ENCODE results near the gene TRIM72.
"Not testable (repeated sequence)": the region's sequence is repeated elsewhere in the genome, so short reads cannot be mapped to it uniquely, and the experiment has no call there.

TRIM72 gene

GRCh38 chr16:31213877-31214707, at the start of gene TRIM72:
Gene TRIM72, plus strand, starts transcription at chr16:31214119. Its CDS starts 620 bp downstream, at chr16:31214739.
- DNase-seq (ENCODE audit: low spot score) = no peak

- no peak for DNase-seq (ENCODE audit: low spot score)
Observed at GRCh38 chr16:31167315-31167714, 46.6 kb upstream of the TRIM72 start.

- no peak for DNase-seq (ENCODE audit: low spot score)
Observed at GRCh38 chr16:31168848-31169247, 45.1 kb upstream of the TRIM72 start.

- not testable (repeated sequence) for DNase-seq (ENCODE audit: low spot score)
Observed at GRCh38 chr16:31170048-31170447, 43.9 kb upstream of the TRIM72 start.

- DNase-seq (ENCODE audit: low spot score) = no peak
Observed at GRCh38 chr16:31177136-31177535, 36.8 kb upstream of the TRIM72 start.

- DNase-seq (ENCODE audit: low spot score) = no peak
Observed at GRCh38 chr16:31179219-31179746, 34.6 kb upstream of the TRIM72 start.

- DNase-seq (ENCODE audit: low spot score) = peak; percentile 94
Observed at GRCh38 chr16:31179747-31180459, 34.0 kb upstream of the TRIM72 start, which contains the start of gene FUS. Gene FUS, plus strand, starts transcription at chr16:31180139. Its CDS starts 76 bp downstream, at chr16:31180215.

- peak; percentile 22 for DNase-seq (ENCODE audit: low spot score)
Observed at GRCh38 chr16:31181102-31181830, 32.7 kb upstream of the TRIM72 start.

- no peak for DNase-seq (ENCODE audit: low spot score)
Observed at GRCh38 chr16:31182391-31182790, 31.5 kb upstream of the TRIM72 start.

GRCh38 chr16:31183432-31184428, 30.2 kb upstream of the TRIM72 start:
- DNase-seq (ENCODE audit: low spot score) = no peak

GRCh38 chr16:31184888-31185287, 29.0 kb upstream of the TRIM72 start:
- no peak for DNase-seq (ENCODE audit: low spot score)

- no peak for DNase-seq (ENCODE audit: low spot score)
Observed at GRCh38 chr16:31185339-31185738, 28.6 kb upstream of the TRIM72 start.

GRCh38 chr16:31186176-31186575, 27.7 kb upstream of the TRIM72 start:
- DNase-seq (ENCODE audit: low spot score) = no peak

GRCh38 chr16:31186930-31187807, 26.8 kb upstream of the TRIM72 start:
- no peak for DNase-seq (ENCODE audit: low spot score)

GRCh38 chr16:31187808-31188189, 26.1 kb upstream of the TRIM72 start:
- no peak for DNase-seq (ENCODE audit: low spot score)

GRCh38 chr16:31188450-31189411, 25.2 kb upstream of the TRIM72 start:
- no peak for DNase-seq (ENCODE audit: low spot score)

GRCh38 chr16:31189412-31189778, 24.5 kb upstream of the TRIM72 start:
- no peak for DNase-seq (ENCODE audit: low spot score)

GRCh38 chr16:31190061-31190460, 23.9 kb upstream of the TRIM72 start:
- no peak for DNase-seq (ENCODE audit: low spot score)
